HUES6 (cell line): ENCODE results near the gene LRRC46.

Experiments used
- H3K27ac ChIP-seq: 2 replicates; pipeline ENCODE4 v1.7.0; 2013; ENCODE audit warnings: low read depth, mild to moderate bottlenecking, low read length, inconsistent platforms
- H3K27me3 ChIP-seq: 2 replicates; pipeline ENCODE4 v1.6.1; 2013; ENCODE audit warnings: low read length; ENCODE audit not compliant: control insufficient read depth, insufficient read depth
- H3K36me3 ChIP-seq: 2 replicates; pipeline ENCODE4 v1.6.1; 2013; ENCODE audit warnings: low read length; ENCODE audit not compliant: control insufficient read depth, insufficient read depth
- H3K4me1 ChIP-seq: 2 replicates; pipeline ENCODE4 v1.6.1; 2013; ENCODE audit warnings: low read length; ENCODE audit not compliant: control insufficient read depth, insufficient read depth
- H3K4me3 ChIP-seq: 2 replicates; pipeline ENCODE4 v1.5.1; 2013; ENCODE audit warnings: low read depth, low read length
- H3K9ac ChIP-seq: one replicate; pipeline ENCODE4 v1.6.1; 2013; ENCODE audit warnings: mild to moderate bottlenecking, low read length
- H3K9me3 ChIP-seq: 2 replicates; pipeline ENCODE4 v1.6.1; 2013; ENCODE audit warnings: low read depth, low read length; ENCODE audit not compliant: control insufficient read depth, insufficient read depth

The LRRC46 gene

GRCh38 chr17:47846716-47847340, 15.4 kb downstream of the LRRC46 start:
- H3K36me3 ChIP-seq: no peaks in the 10 kb centered on the region
- peak overlapping the region; percentile 61 for H3K4me3 ChIP-seq
- no peaks in the 10 kb centered on the region for H3K9me3 ChIP-seq
- H3K4me1 ChIP-seq: peaks cover 67% of the 10 kb centered on the region
- peaks cover 68% of the 10 kb centered on the region for H3K27me3 ChIP-seq
- no peak overlapping the region for H3K27ac ChIP-seq
- no peak overlapping the region for H3K9ac ChIP-seq

GRCh38 chr17:47847341-47848197, 16.1 kb downstream of the LRRC46 start:
- no peaks in the 10 kb centered on the region for H3K36me3 ChIP-seq
- H3K27ac ChIP-seq: no peak overlapping the region
- H3K4me3 ChIP-seq: peak overlapping the region; percentile 61
- no peaks in the 10 kb centered on the region for H3K9me3 ChIP-seq
- H3K27me3 ChIP-seq: peaks cover 76% of the 10 kb centered on the region
- H3K9ac ChIP-seq: no peak overlapping the region
- H3K4me1 ChIP-seq: peaks cover 73% of the 10 kb centered on the region

GRCh38 chr17:47848198-47848513, 16.7 kb downstream of the LRRC46 start:
- Histone ChIP-seq H3K36me3 (no peaks in the 10 kb centered on the region), H3K9me3 (no peaks in the 10 kb centered on the region), H3K27me3 (peaks cover 81% of the 10 kb centered on the region), H3K4me3 (peak overlapping the region; percentile 61), H3K27ac (no peak overlapping the region), H3K4me1 (peaks cover 75% of the 10 kb centered on the region), H3K9ac (peak overlapping the region; percentile 19)

GRCh38 chr17:47850373-47850691, 18.9 kb downstream of the LRRC46 start:
- H3K9ac ChIP-seq: peak overlapping the region; percentile 55
- peak overlapping the region; percentile 72 for H3K4me3 ChIP-seq
- H3K9me3 ChIP-seq: no peaks in the 10 kb centered on the region
- H3K27me3 ChIP-seq: peaks cover 96% of the 10 kb centered on the region
- H3K27ac ChIP-seq: no peak overlapping the region
- no peaks in the 10 kb centered on the region for H3K36me3 ChIP-seq
- H3K4me1 ChIP-seq: peaks cover 62% of the 10 kb centered on the region

- Histone ChIP-seq H3K4me3 (peak within 1 kb of the TSS; percentile 72), H3K36me3 (no peaks in the 10 kb centered on the region), H3K9me3 (no peaks in the 10 kb centered on the region), H3K4me1 (peaks cover 64% of the 10 kb centered on the region), H3K27ac (no peak within 1 kb of the TSS), H3K9ac (peak within 1 kb of the TSS; percentile 55), H3K27me3 (peaks cover 96% of the 10 kb centered on the region)
Measured at GRCh38 chr17:47850692-47851573, 19.5 kb downstream of the LRRC46 start, which contains the start of gene SP6. TSS of gene SP6 (minus strand) at chr17:47851163. CDS start at chr17:47848429, 2,734 bp downstream.

GRCh38 chr17:47851764-47852112, 20.3 kb downstream of the LRRC46 start:
- H3K27me3 ChIP-seq: peaks cover 96% of the 10 kb centered on the region
- H3K9ac ChIP-seq: no peak overlapping the region
- H3K4me1 ChIP-seq: peaks cover 63% of the 10 kb centered on the region
- no peak overlapping the region for H3K27ac ChIP-seq
- H3K4me3 ChIP-seq: peak overlapping the region; percentile 72
- H3K36me3 ChIP-seq: no peaks in the 10 kb centered on the region
- no peaks in the 10 kb centered on the region for H3K9me3 ChIP-seq

- Histone ChIP-seq H3K9me3 (no peaks in the 10 kb centered on the region), H3K4me1 (peaks cover 59% of the 10 kb centered on the region), H3K27ac (no peak overlapping the region), H3K27me3 (peaks cover 93% of the 10 kb centered on the region), H3K9ac (no peak overlapping the region), H3K4me3 (peak overlapping the region; percentile 72), H3K36me3 (no peaks in the 10 kb centered on the region)
Measured at GRCh38 chr17:47852113-47852949, 20.9 kb downstream of the LRRC46 start.

- no peaks in the 10 kb centered on the region for H3K9me3 ChIP-seq
- no peaks in the 10 kb centered on the region for H3K36me3 ChIP-seq
- H3K27ac ChIP-seq: no peak overlapping the region
- H3K9ac ChIP-seq: no peak overlapping the region
- no peak overlapping the region for H3K4me3 ChIP-seq
- peaks cover 80% of the 10 kb centered on the region for H3K27me3 ChIP-seq
- H3K4me1 ChIP-seq: peaks cover 56% of the 10 kb centered on the region
Measured at GRCh38 chr17:47853616-47854015, 22.1 kb downstream of the LRRC46 start.

GRCh38 chr17:47855737-47856136, 24.3 kb downstream of the LRRC46 start:
- Histone ChIP-seq H3K36me3 (no peaks in the 10 kb centered on the region), H3K27me3 (peaks cover 67% of the 10 kb centered on the region), H3K4me3 (no peak overlapping the region), H3K4me1 (peaks cover 41% of the 10 kb centered on the region), H3K9me3 (no peaks in the 10 kb centered on the region), H3K9ac (no peak overlapping the region), H3K27ac (no peak overlapping the region)

- Histone ChIP-seq H3K27me3 (peaks cover 60% of the 10 kb centered on the region), H3K27ac (no peak overlapping the region), H3K9me3 (no peaks in the 10 kb centered on the region), H3K4me3 (no peak overlapping the region), H3K36me3 (no peaks in the 10 kb centered on the region), H3K9ac (no peak overlapping the region), H3K4me1 (peaks cover 40% of the 10 kb centered on the region)
Measured at GRCh38 chr17:47856830-47857229, 25.4 kb downstream of the LRRC46 start.
